HG03064 (cell line): ENCODE data around the gene TBATA.
"Not testable (repeated sequence)": the region's sequence is repeated elsewhere in the genome, so short reads cannot be mapped to it uniquely, and the experiment has no call there.

ENCODE experiments used
- ATAC-seq: cut with Tn5 transposase; IDR thresholded peaks from one replicate; pipeline ENCODE4 v1.9.1; 2021; ENCODE audit warnings: low read depth; ENCODE audit not compliant: unreplicated experiment

The TBATA gene

DNA sequence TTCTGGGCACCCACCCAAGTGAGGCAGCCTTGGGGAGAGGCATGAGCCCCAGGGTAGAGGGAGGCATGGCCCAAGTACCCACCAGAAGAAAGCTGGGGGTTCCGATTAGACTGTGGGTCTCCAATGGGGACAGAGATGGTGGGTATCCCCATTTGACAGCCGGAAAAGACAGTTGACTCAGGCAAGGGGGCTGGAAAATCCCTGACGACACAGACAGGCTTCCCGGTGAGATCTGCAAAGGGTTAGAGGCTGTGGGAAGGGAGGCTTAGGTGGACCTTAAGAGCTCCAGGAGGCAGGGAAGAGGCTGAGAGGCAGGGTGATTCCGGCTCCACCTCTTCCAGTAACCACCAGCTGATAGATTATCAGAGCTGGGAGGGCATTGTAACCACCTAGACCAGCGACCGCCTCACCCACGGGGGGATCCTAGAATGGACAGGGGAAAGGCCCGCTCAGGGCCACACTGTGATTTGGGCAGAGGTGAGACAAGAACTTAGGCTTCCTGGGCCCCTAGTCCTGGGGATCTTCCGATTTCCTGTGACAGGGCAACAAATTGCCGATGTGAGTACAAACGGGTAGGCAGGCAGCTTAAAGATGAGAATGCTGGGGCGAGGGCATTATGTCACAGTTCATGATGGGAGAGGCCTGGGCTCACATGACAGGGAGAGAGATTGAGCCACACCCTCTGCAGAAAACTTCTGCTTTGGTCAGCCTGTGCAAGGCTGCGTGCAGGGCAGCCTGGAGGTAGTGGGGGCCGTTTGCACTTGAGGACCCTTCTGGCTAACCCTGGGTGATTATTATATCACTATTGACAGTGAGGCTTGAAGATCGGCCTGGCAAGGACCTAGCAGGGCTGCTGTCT is 5.4 kb downstream of the TBATA start:
- ATAC-seq = no peak

DNA sequence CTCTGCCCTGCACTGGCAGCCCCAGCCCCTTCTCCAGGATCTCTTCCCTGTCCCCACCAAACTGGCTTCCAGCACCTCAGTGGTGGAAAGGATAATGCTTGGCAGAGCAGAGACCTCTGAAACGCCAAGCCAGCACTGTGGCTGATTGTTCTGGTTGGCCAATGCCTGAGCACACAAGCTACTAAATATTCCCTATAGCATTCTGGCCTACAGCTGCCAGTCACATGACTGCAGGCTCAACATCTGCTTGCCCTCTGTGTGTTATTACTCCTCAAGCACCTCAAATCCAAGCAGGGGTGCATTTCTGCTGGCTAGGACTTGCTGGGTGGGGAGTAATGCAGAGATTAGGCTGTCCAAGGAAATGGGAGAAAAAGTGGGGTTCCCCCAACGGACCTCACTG is 6.1 kb downstream of the TBATA start:
- no peak for ATAC-seq

DNA sequence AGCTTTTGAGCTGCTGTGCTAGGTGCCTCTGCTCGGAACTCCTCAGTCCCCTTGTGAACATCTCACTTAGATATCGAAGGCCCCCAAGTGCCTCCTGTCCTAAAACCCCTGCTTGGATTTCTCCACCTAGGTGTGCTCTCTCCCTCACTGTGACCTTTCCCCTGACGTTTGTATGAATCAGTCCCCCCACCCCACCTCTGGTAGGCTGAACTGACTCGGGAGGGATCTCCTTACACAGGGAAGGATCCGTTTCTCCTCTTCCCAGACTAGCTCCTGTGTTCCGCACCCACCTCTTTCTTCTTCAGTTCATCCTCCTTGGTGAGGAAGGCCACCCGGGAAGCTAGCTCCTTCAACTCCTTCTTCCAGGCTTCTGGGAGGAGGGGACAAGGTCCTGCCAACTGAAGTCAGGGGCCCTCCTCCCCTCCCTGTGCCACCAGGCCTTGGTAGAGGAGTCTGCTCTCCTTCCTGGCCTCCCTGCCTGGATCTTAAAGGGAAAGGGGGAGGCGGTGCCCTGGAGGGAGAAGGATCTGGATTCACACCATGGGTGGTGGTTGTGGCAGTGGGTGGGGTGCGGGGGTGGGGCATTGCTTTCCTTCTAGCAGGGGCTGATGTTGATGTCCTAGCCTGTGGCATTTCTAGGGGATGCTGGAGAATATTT is 6.8 kb downstream of the TBATA start:
- no peak for ATAC-seq

DNA sequence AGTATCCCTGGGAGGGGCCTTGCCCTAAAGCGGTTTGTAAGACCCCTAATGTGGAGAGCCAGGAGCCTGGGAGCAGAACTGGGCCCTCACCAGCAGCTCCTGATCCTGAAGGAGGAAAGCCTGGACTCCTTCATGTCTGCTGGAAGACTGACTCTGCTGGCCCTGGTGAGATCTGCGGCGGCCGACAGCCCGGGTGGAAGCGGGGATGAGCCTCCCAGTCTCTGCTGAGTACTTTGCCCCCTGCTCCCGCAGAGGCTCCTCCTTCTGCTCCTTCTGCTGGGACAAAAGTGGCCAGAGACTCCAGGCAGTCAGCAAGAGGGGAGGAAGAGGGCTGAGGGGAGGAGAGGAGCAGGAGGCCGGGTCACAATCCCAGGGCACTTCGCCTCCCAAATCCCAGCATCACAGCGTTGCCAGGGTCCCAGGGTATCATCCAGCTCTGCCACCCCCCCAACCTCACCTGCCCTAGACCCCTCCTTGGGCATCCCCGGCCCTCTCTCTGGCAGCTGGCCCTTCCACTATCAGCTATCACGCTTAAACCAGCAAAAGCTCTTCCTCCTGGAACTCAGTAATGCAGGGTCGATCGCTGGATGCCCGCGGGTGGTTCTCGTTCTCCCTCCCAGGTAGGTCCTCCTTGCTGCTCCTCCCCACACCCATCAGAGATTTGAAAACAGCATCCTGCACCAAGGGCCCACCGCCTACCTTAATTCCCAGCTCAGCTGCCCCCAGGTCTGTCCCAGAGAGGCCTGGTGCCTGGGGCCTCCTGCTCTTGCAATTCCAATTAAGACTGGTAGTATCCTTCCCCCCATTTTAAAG is 7.9 kb downstream of the TBATA start:
- ATAC-seq = no peak

DNA sequence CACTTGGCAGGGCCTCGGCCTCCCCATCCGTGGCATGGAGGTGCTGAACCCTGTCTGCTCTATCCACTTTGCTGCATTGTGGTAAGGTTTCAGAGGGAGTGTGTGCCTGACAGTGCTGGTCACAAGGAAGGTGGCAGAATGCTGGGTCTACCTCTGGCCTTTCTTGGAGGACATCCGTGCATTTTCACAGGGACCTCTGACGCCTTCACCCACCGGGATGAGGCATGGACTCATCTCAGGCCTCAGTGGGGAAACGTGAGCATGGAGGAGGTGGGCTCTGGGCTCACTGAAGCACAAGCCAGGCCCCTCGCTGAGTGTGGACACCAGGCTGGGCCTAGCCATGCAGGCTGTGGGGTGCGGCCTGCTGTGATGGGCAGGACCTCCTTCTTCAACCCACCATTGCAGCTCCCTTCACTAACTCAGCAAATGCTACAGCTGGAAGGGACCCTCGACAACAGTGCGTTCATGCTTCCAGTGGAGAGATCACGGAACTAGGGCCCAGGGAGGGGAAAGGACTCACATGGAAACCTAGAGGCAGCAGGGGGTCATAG is 8.6 kb downstream of the TBATA start:
- no peak for ATAC-seq

DNA sequence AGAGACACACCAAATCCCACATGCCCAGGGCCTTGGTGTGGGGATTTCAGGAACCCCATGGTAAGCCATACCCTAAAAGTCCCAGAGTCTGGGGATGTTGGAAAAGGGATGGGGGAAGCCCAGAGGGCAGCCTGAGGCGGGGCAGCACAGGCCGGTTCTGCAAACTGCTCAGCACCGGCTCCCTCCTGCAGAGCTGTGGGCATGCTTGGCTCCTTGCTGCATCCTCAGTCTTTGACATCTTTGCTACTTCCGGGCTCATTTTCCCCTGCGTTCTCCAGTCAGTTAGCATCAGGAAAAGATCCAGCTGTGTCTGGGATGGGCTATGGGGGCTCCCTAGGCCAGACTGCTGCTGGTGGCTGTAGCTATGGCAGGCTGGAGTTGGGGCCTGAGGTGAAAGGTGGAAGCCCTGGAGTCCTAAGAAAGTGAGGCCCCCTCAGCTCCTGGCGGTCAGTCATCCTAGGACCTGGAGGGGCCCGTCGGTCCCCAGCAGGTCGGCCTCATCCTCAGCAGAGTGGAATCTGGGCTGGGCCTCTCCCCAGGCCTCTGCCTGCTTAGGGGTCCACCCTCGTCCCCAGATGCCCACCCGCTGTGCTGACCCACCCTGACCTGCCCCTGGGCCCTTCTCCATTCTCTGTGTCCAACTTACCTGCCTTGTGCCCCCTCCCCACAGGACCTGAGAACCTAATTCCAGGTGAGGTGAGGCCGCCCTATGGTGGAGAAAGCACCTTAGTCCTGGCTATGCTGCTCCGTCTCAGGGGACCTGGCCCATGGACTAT is 9.3 kb downstream of the TBATA start:
- ATAC-seq = no peak

DNA sequence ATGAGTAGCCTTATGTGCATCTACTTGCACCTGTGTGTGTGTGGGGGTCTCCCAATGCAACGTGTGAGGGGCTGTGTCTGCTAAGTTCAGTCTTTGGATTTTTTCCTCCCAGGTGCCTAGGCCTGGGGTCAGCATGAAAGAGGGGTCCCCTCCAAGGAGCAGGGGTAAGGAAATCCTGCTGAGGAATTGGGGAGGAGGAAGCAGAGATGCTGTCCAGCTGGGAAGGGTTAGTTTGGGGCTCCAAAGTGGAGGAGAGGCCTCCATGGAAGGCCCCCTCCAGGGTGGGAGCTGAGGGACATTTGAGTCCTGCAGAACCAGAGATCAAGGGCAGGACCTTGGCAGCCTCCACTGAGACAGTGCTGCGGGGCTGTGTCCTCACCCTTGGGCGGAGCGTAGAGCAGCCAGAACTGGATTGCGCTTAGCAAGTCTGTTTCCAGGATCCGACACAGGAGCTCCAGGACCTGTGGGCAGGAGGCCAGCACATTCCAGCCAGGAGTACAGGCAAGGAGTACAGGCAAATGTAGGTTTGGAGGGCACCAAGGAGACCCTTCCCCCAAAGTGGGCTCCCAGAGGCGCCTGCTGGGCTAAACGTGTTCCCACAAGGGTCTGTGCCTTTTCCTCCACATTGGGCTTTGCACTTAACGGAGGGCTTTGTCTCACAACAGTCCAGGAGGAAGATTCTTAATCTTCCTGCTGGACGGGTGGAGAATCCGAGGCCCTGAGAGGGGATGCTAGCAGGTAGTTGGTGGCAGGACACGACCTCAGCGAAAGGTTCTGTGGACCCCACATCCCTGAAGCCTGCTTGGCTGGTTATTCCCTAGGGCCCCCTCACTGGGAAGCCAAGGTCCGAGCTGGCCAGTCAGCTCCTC is 10.1 kb downstream of the TBATA start:
- ATAC-seq = no peak

DNA sequence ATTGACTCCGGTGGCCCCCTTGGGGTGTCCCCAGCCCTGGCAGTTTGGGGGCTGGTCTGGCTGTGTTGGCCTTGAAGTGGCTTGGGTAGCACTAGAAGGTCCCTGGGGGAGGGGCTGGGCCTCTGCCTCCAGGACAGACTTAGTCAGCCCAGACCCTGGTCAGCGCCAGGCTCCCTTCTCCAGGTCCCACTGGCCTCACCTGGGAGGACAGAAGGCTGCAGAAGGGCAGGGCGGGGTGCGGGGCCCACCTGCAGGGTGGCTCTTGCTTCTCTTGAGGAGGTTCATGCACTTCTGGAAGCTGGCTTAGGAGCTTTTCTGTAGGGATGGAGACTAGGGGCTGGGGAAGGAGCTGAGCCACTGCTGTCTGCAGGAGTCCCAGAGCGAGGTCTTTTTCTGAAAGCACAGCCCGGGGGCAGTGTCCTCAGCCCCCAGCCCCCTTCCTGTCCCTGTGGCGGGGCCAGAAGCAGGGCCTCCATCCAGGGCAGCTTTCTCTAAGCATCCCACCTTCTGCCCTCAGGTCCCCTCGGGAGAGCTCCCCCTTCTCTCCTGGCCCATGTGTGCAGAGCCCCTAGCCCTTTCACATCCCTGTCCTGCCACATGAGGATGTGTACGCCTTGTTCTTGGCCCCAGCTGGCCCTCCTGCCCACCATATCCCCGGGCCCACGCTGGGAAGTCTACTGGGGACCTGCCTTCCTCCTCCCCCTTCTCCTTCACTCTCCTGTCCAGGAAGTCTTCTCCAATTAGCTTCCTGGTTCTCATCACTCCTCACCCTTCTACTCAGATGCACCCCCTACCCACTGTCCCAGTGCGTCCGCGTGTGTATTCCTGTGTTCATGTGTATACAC is 11.0 kb downstream of the TBATA start:
- ATAC-seq = no peak

DNA sequence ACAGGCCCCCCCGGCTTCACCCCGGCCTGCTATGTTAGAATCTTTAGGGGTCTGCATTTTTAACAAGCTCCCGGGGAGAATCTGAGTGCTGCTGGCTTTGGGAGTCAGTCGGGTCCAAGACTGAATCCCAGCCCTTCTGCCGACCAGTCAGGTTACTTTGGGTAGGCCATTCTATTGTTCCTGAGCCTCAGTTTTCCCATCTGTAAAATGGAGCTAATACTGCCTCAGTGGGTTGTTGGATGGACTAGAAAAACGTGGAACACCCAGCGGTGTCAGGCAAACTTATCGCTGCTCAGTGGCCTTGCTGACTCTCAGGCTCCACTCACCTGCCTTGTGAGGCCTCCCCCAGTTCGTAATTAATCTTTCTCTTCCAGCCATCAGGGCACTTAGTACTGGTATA is 11.7 kb downstream of the TBATA start:
- no peak for ATAC-seq

DNA sequence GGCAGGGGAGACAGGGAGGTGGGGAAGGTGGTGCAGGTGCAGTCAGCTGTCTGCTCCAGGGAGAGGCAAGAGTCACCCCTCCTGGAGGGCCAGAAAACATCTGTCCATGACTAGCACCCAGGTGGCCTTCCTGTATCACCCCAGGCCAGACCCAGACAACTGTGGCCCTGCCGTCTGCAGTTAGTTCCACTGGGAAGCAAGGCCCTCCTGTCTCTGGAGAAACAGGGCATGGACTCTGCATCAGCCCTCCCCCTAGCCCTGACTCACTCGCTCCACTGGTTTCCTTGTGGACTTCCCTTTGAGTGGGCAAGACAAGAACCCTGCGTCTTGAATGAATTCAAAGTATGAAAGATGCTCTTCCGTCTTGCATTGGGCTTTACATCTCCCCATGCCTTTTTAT is 12.6 kb downstream of the TBATA start:
- ATAC-seq = no peak

DNA sequence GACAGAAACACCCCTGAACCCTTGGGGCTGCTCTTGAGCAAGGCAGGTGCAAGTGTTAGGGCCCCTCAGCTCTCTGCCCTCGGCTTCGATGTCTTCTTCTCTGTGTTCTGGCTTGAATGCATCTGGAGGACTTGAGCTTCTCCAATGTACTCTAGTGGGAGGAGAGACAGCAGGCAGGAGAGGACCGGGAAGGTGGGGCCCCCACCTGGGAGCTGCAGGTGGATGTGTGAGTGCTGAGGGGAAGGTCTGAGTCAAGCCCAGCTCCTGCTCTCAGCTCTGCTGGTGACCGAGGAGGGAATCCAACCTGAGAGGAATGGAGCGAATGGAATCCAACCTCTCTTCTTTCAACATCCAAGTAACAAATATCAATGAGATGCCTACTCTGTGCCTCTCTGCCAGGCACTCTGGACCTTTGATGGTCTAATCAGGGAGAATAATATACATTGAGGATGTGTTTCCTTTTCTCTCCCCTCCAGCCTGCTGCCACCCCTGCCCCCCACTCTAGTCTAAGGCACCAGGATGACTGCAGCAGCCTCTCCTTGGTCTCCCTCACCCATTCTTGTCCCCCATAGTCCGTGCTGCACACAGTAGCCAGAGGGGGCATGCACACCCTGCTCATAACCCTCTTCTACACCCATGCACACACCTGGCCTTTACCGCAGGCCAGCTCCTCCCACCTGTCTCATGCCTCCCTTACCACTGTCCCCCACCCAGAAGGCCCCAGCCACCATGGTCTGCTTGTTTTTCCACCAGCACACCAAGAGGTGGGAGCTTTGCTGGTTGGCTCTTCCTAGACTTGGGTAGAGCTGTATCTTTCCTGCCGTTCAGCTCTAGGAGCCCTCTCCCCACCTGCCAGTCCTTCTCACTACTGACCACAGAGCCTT is 13.6 kb downstream of the TBATA start:
- ATAC-seq = no peak

DNA sequence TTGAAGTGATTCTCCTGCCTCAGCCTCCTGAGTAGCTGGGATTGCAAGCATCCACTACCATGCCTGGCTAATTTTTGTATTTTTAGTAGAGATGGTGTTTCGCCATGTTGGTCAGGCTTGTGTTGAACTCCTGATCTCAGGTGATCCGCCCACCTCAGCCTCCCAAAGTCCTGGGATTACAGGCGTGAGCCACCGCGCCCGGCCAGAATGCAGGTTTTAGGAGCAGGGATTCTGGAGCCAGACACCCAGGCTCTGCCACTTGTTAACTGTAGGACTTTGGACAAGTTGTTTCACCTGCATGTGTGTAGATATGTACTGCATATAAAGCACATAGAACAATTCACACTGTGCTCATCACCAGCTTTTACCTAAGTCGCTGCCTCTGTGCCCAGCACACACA is 14.7 kb downstream of the TBATA start:
- not testable (repeated sequence) for ATAC-seq

DNA sequence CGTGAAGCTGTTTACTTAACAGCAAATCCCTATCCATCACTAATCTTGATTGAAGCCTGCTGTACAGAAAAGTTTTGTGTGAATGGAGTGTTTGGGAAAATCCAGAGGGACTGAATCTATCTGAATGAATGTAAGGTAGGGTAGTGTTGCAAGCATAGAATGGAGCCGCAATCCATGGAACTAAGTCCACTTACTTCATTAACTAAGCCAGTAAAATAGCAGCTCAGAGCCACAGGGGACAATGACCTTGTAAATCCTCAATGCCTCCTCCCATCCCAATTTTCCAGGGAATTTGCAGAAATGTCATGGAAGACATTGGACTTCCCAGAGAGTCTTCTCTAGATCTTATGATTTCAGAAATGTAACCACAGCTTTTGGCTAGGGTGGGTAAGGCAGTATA is 15.2 kb downstream of the TBATA start:
- ATAC-seq = no peak

DNA sequence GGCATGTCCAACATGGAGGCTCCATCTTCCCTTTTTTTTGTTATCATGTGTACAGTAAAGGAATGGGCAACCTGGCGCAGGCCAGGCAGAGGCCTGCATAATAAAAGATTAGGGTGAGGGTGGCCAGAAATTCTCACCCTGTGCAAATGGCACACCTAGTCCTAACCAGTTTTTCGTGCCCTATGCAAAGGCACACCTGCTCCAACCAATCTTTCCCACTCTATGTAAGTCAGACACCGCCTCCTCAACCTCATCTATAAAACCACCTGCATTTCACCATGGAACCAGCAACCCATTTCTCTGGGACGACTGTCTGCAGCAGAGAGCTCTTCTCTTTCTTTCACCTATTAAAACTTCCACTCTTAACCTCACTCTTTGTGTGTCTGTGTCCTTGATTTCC is 16.1 kb downstream of the TBATA start:
- no peak for ATAC-seq

DNA sequence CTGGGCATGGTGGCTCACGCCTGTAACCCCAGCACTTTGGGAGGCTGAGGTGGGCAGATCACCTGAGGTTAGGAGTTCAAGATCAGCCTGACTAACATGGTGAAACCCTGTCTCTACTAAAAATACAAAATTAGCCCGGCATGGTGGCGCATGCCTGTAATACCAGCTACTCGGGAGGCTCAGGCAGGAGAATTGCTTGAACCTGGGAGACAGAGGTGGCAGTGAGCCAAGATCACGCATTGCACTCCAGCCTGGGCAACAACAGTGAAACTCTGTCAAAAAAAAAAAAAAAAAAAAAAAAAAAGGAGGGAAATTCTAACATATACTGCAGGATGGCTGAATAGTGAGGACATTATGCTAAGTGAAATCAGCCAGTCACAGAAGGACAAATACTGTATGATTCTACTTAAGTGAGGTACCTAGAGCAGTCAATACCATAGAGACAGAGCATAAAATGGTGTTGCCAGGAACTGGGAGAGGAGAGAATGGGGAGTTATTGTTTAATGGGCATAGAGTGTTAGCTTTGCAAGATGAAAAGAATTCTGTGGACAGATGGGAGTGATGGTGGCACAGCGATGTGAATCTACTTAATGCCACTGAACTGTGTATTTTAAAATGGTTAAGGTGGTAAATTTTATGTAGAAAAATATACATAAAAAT is 17.0 kb downstream of the TBATA start:
- not testable (repeated sequence) for ATAC-seq

DNA sequence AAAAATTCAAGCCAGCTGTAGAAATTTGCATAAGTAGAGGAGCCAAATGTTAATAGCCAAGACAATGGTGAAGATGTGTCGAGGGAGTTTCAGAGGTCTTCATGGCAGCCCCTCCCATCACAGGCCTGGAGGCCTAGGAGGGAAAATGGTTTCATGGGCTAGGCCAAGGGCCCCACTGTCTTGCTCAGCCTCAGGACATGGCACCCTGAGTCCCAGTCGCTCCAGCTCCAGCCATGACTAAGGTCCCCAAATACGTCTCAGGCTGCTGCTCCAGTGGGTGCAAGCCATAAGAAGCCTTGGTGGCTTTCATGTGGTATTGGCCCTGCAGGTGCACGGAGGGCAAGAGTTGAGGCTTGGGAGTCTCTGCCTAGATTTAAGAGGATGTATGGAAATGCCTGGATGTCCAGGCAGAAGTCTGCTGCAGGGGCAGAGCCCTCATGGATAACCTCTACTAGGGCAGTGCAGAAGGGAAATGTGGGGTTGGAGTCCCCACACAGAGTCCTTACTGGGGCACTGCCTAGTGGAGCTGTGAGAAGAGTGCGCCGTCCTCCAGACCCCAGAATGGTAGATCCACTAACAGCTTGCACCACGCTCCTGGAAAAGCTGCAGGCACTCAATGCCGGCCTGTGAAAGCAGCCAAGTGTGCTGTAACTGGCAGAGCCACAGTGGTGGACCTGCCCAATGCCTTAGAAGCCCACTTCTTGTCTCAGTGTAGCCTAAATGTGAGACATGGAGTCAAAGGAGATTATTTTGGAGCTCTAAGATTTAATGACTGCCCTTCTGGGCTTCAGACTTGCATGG is 19.2 kb downstream of the TBATA start:
- ATAC-seq = no peak
